SK-N-MC (cell line): ENCODE data around the gene NOS1AP.

Experiments used
- EZH2 ChIP-seq: fragments of 200-600 bp; sonication (generic); IDR thresholded peaks from one replicate; pipeline ENCODE4 v1.6.1; 2017; ENCODE audit warnings: antibody characterized with exemption
- POLR2AphosphoS5 ChIP-seq: IDR thresholded peaks from 2 replicates; pipeline ENCODE4 v1.6.1; 2012; ENCODE audit warnings: mild to moderate bottlenecking, low read depth, low read length, borderline replicate concordance

DNA sequence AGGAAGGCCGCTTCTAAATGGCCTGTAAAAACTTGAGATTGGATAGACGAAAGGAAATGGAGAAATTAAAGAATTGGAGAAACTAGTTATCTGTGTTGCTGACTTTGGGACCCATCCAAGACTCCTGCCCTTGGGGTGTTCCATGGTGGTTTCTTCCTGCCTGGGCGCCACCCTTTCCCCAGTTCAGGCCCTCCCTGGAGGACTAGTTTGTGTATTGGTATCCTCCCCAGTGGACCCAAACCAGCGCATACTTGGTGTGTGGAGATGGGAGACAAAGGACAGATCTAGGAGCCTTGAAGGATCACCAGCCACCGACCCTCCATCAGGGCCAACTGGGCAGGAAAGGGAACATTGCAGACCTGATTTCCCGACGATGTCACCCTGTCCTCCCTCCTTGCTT, 300.1 kb downstream of the NOS1AP start:
- TF ChIP-seq EZH2 = no peak
- TF ChIP-seq POLR2AphosphoS5 = no peak
